ENCODE results near the gene CTBP2. TPM values are rescaled to one million over a fixed set of nuclear protein-coding genes. Genes with fewer than 3 reads are reported as not detected.

Gene CTBP2
- total RNA-seq, 1 donor from 2014 or later = 46.9 TPM

DNA sequence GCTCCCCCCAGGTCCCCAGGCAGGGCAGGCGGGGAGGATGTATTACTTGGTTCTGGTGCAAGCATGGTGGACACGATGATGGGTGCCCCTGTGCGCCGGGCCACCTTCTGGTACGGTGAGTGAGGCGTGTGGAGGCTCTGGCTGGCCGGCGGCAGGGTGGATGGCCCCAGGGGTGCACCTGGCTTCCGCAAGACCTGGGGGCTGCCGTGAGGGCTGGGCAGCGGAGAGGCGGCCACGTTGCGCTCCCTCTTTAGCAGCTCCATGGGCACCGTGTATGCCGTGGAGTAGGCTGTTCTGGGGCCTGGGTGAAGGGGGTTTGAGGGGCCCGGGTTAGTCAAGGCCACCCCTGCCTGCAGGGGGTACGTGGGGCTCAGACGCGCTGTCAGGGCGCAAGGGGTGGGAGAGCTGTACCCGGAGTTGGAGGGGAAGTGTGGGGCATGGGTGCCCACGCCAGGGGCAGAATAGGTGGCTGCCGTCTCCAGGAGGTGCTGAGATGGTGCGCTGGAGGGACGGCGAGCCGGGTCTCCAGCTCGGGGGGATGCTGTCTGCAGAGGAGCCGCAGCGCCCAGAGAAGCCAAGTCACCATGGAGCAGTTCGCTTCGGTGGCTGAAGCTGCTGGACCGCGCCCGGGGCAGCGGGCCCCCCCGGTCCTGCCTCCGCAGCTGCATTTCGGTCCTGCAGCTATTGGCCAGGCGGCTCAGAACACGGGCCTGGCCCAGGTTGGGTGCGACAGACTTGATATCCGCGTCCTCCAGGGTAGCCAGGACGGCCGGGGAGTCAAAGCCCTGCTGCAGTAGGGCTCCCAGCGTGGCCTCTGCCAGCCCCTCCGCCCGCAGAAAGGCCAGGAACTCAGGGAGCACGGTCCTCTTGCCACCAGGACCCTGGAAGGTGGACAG is 134.1 kb downstream of the CTBP2 start:
- DNase-seq (ENCODE audit: low spot score) (no peak), ATAC-seq (peak; percentile 5)
- intact Hi-C loops (cut with DNase I) = no loop called here

DNA sequence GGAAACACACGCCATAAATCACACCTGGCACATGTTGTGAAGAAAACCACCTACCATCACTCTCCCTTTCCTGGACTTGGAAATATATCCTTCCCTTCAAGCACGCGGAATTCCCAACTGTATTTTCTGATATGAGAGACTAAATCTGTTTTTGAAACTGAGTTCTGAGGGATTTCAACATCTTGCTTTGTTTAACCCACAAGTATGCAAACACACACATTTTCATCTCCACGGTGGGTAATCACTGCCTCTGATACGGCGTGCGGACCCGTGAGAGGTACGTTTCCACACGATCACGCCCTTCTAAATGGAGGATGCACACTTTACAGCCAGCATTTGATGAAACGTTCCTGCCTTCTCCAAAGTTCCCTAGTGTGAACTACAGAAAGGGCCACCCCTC is 135.0 kb downstream of the CTBP2 start:
- peak; percentile 38 for ATAC-seq
- no peak for DNase-seq (ENCODE audit: low spot score)

GRCh38 chr10:125024497-125025234 is 135.7 kb downstream of the CTBP2 start:
- DNase-seq (ENCODE audit: low spot score) = no peak
- ATAC-seq = no peak
- intact Hi-C loops (cut with DNase I) = no loop called here

More for the DNA sequence above, 135.0 kb downstream of the CTBP2 start:
- intact Hi-C loops (cut with DNase I) = no loop called here

DNA sequence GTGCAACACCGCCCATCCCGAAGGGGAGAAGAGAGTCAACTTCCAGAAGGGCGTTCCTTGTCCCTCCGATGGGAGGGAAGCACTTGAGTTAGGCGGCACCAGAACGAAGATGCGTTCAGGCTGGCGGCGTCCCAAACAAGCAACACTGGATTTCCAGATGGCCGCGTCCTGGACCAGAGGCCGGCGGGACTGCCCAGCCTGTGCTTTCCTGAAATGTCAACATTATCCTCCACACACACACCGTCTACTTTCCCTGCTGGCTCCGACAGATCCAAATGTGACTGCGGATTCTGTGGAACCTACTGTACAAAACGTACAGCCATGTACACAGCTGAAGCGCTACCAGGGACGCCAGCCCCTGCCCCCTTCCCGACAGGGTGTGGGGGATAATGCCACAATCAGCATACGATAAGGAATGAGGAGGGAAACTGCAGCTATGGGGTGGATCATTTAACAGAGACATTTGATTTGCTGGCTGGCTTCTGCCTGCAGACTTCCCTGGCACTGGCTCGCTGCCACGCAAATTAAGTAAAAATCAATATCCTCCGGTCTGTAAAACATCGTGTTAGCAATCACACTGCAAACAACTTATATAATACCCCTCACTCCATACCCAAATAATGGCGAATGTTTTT is 136.4 kb downstream of the CTBP2 start:
- no peak for DNase-seq (ENCODE audit: low spot score)
- intact Hi-C loops (cut with DNase I) = no loop called here
- ATAC-seq = peak; percentile 47

- DNase-seq (ENCODE audit: low spot score) (no peak), ATAC-seq (no peak)
- intact Hi-C loops (cut with DNase I) = no loop called here
These were observed 137.1 kb downstream of the CTBP2 start for GRCh38 chr10:125023255-125023654.

DNA sequence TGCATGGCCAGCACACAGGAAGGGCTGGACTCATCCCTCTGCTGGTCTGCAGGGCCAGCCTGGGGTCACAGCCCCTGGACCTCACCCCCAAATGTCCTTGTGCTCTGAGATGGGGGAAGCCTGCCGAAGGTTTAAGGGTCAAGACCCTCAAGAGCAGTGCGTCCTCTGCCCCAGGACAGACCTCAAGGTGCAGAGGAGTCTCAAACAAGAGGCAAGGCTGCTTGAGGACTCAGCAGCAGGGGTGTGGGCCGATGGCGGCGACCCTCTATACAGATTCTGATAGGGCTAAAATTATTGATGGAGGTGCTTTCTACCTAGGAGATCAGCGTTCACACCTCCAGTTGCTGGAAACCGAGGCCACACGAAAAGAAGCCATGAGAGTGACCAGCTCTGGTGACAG is 137.7 kb downstream of the CTBP2 start:
- intact Hi-C loops (cut with DNase I) = no loop called here
- ATAC-seq (no peak), DNase-seq (ENCODE audit: low spot score) (no peak)

GRCh38 chr10:125021686-125022344 is 138.5 kb downstream of the CTBP2 start:
- intact Hi-C loops (cut with DNase I) = no loop called here
- ATAC-seq (no peak), DNase-seq (ENCODE audit: low spot score) (no peak)

GRCh38 chr10:125020871-125021270 is 139.5 kb downstream of the CTBP2 start:
- intact Hi-C loops (cut with DNase I) = no loop called here

GRCh38 chr10:125020386-125020785 is 140.0 kb downstream of the CTBP2 start:
- ATAC-seq = no peak
- intact Hi-C loops (cut with DNase I) = no loop called here

More at GRCh38 chr10:125020871-125021270, 139.5 kb downstream of the CTBP2 start:
- no peak for ATAC-seq
- DNase-seq (ENCODE audit: low spot score) = no peak

GRCh38 chr10:125018576-125019143 is 141.7 kb downstream of the CTBP2 start:
- DNase-seq (ENCODE audit: low spot score) = no peak
- intact Hi-C loops (cut with DNase I) = no loop called here
- ATAC-seq = no peak

More at GRCh38 chr10:125020386-125020785, 140.0 kb downstream of the CTBP2 start:
- DNase-seq (ENCODE audit: low spot score) = no peak

- DNase-seq (ENCODE audit: low spot score) (no peak), ATAC-seq (no peak)
- intact Hi-C loops (cut with DNase I) = no loop called here
These were observed 142.6 kb downstream of the CTBP2 start for GRCh38 chr10:125017547-125018298.

DNA sequence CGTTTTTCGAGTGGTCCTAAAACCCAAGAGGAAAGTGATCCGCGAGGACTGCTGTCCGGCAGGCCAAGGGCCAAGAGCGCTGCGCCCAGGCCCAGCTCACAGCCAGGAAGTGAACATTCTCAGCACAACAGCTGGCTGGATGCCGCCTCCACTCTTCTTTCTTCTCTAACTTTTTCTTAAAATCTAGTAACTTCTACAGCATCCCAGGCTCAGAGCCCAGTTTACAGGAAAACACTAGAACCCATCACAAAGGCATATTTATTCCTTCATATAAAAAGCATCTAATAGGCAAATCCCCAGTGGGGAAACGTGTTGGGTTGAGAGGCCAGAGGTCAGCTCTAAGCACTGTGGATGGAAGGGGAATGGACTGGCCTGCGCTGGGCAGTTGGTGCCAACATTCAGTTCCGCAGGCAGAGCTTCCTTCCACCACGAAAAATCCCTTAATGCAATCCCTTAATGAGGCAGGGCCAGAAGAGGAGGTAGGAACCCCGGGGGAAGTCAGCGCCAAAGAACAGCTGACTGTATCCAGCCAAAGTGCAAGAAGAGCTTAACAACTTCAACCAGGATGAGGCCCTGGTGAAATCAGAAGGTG is 143.7 kb downstream of the CTBP2 start:
- ATAC-seq (peak; percentile 80), DNase-seq (ENCODE audit: low spot score) (peak; percentile 86)
- intact Hi-C loops (cut with DNase I) = no loop called here

DNA sequence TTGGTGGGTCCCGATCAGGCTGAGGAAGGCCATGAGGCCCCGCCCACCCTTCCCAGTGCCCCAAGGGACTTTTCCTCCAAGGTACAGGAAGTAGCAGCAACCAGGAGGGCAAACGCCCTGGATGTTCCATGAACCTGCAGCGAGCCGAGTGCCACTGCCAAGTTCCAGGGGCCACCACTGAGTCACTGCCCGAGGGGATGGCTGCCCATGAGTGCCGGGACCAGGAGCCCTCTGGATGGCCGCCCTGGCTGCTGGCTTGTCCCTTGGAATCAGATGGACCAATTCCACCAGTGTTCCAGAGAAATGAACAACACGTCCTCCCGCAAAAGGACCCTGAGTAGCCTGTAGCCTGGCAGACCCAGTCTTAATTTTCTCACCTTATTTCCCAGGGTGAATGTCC is 144.2 kb downstream of the CTBP2 start:
- intact Hi-C loops (cut with DNase I) = no loop called here
- DNase-seq (ENCODE audit: low spot score) (no peak), ATAC-seq (peak; percentile 35)

DNA sequence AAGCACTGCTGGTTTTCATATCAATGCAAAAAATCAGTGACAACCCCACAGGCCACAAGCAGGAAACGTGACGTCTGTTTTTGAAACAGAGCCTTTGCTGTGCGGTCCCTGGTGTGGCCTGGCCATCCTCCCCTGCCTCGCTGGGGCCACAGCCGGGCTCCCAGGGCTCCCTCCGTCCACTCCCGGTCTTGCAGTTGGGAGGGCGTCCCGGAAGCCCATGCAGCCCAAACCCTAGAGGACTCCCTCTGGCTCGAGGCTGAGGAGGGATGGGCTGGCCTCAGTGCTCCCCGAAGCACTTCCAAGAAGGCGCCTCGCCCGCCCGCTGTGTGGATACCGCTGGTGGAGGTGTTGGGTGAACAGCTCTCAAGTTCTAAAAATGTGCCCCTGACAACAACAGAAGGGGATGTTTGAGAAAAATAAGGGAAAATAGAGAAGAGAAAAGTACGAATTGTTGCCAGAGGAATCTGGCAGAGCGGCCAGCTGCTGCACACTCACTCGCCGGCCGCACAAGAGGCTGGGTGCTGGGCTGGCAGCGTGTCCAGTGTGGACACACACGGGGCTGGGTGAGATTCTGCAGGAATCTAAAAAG is 144.9 kb downstream of the CTBP2 start:
- intact Hi-C loops (cut with DNase I) = no loop called here
- no peak for DNase-seq (ENCODE audit: low spot score)
- peak; percentile 61 for ATAC-seq

- intact Hi-C loops (cut with DNase I) = no loop called here
- DNase-seq (ENCODE audit: low spot score) = no peak
- no peak for ATAC-seq
These were observed 145.5 kb downstream of the CTBP2 start for GRCh38 chr10:125014836-125015355.

DNA sequence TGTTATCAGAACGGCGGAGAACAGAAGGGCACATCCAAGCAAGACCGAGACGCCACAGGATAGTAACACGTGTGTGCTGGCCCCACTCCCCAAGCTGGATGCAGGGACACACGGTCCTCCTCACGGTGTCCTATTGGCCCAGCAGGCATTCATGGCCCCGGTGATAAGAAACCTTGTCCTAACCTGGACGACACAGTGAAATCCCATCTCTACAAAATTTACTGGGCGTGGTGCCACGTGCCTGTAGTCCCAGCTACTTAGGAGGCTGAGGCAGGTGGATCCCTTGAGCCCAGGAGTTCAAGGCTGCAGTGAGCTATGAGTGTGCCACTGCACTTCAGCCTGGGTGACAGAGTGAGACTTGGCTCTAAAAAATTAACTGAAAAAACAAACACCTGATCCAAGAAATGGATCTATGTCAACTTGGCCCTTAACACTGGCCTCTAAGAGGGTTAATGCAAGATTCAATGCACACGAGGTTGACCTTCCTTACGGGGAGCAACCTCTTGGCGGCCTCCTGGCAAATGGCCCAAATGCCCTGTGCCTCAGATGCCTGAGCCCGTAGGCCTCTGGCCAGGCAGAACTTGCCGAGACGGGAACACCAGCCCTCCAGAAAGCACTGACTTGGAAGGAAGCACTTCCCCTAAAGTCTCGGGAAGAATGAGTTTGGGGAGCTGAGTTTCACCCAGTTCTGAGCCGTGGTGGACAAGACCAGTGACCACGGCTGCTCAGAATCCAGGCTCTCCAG is 146.1 kb downstream of the CTBP2 start:
- DNase-seq (ENCODE audit: low spot score) (no peak), ATAC-seq (no peak)
- intact Hi-C loops (cut with DNase I) = no loop called here

DNA sequence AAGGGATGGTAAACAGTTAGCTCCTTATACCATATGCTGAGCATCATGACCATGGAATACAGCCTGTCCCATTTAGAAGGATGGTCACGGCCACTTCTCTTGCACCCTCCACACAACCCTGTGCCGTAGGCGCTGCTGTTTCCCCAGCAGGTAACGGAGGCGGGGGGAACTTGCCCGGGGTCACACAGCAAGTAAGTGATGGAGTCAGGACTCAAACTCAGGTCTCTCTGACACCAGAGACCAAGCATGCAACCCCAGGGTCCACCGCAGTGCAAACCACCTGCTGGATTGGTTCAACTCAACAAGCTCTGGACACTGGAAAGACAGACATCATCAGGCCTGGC is 146.9 kb downstream of the CTBP2 start:
- intact Hi-C loops (cut with DNase I) = no loop called here
- DNase-seq (ENCODE audit: low spot score) = no peak

More for the DNA sequence above, 146.9 kb downstream of the CTBP2 start:
- ATAC-seq = no peak

Measured in sciatic nerve (tissue), 2 donors.